GM23338 (cell line): ENCODE results near the gene SASH1. TPM values are rescaled to one million over a fixed set of nuclear protein-coding genes. Genes with fewer than 3 reads are reported as not detected.

Experiments
- ATAC-seq: fragments of 200-7000 bp; cut with Tn5 transposase; 3 replicates; pipeline ENCODE4 v1.9.1; 2020
- DNase-seq: peaks from one replicate; pipeline ENCODE4 v3.0.0-alpha.2; 2015; ENCODE audit warnings: low spot score
- H2AFZ ChIP-seq: fragments of 200-600 bp; sonication (generic); 2 replicates; pipeline ENCODE4 v1.8.0; 2016; ENCODE audit warnings: antibody characterized with exemption, mild to moderate bottlenecking, moderate library complexity
- H3F3A ChIP-seq: fragments of 200-600 bp; sonication (generic); replicated peaks from 2 replicates; pipeline ENCODE4 v1.8.0; 2017; ENCODE audit warnings: antibody characterized with exemption, mixed run types, low read depth
- H3K27ac ChIP-seq: fragments of 200-600 bp; sonication (generic); 2 replicates; pipeline ENCODE4 v1.6.1; 2016; ENCODE audit warnings: low read depth
- H3K27me3 ChIP-seq: fragments of 200-600 bp; sonication (generic); 2 replicates; pipeline ENCODE4 v1.8.0; 2016; ENCODE audit warnings: mild to moderate bottlenecking, mixed run types, moderate library complexity; ENCODE audit not compliant: insufficient read depth
- H3K36me3 ChIP-seq: fragments of 200-600 bp; sonication (generic); 2 replicates; pipeline ENCODE4 v1.8.0; 2016; ENCODE audit warnings: mild to moderate bottlenecking; ENCODE audit not compliant: insufficient read depth
- H3K4me1 ChIP-seq: fragments of 200-600 bp; sonication (generic); 2 replicates; pipeline ENCODE4 v1.8.0; 2016; ENCODE audit warnings: mild to moderate bottlenecking, moderate library complexity; ENCODE audit not compliant: insufficient read depth
- H3K4me2 ChIP-seq: fragments of 200-600 bp; sonication (generic); 2 replicates; pipeline ENCODE4 v1.7.1; 2017; ENCODE audit warnings: mixed run types
- H3K4me3 ChIP-seq: fragments of 200-600 bp; sonication (generic); 2 replicates; pipeline ENCODE4 v1.6.1; 2016; ENCODE audit warnings: mixed run types
- H3K79me2 ChIP-seq: fragments of 200-600 bp; sonication (generic); replicated peaks from 2 replicates; pipeline ENCODE4 v1.8.0; 2017; ENCODE audit warnings: mild to moderate bottlenecking; ENCODE audit not compliant: insufficient read depth
- H3K9me2 ChIP-seq: fragments of 200-600 bp; sonication (generic); 2 replicates; pipeline ENCODE4 v1.8.0; 2017; ENCODE audit not compliant: insufficient read depth
- H4K20me1 ChIP-seq: fragments of 200-600 bp; sonication (generic); replicated peaks from 2 replicates; pipeline ENCODE4 v1.8.0; 2017; ENCODE audit warnings: mild to moderate bottlenecking; ENCODE audit not compliant: insufficient read depth
- H3K27ac Mint-ChIP-seq: 2 replicates; pipeline ENCODE4 v1.8.0; 2020; ENCODE audit warnings: inconsistent platforms, mild to moderate bottlenecking, moderate library complexity, mixed read lengths
- H3K27me3 Mint-ChIP-seq: 3 replicates; pipeline ENCODE4 v1.8.0; 2022; ENCODE audit warnings: low read depth, mild to moderate bottlenecking, moderate library complexity, mixed read lengths, inconsistent platforms; ENCODE audit not compliant: insufficient read depth, poor library complexity
- H3K36me3 Mint-ChIP-seq: 3 replicates; pipeline ENCODE4 v1.8.0; 2021; ENCODE audit warnings: low read depth, mild to moderate bottlenecking, inconsistent platforms, moderate library complexity, mixed read lengths
- H3K4me1 Mint-ChIP-seq: 3 replicates; pipeline ENCODE4 v1.8.0; 2020; ENCODE audit warnings: mild to moderate bottlenecking, inconsistent platforms, mixed read lengths
- H3K4me3 Mint-ChIP-seq: 3 replicates; pipeline ENCODE4 v1.8.0; 2021; ENCODE audit warnings: moderate library complexity, mild to moderate bottlenecking, inconsistent platforms, mixed read lengths
- H3K9me3 Mint-ChIP-seq: 3 replicates; pipeline ENCODE4 v1.8.0; 2020; ENCODE audit warnings: moderate library complexity, mild to moderate bottlenecking, inconsistent platforms, mixed read lengths
- CREB1 ChIP-seq: fragments of 250-450 bp; sonication (Bioruptor Pico); IDR thresholded peaks from 2 replicates; pipeline ENCODE4 v1.5.0; 2020; ENCODE audit warnings: low read depth, mild to moderate bottlenecking, moderate library complexity
- CTCF ChIP-seq, 2 experiments: fragments of 200-600 bp in 1 of 2; sonication (generic) in 1 of 2; conservative IDR thresholded peaks; 2 replicates each; pipeline versions ENCODE4 v1.5.1 to v1.6.1; 2016 to 2017; ENCODE audit warnings: antibody characterized with exemption in 2 of 2, low read depth in 2 of 2, mild to moderate bottlenecking in 2 of 2, moderate library complexity in 1 of 2
- EZH2 ChIP-seq: fragments of 200-600 bp; sonication (generic); IDR thresholded peaks from one replicate; pipeline ENCODE4 v1.8.0; 2017; ENCODE audit warnings: antibody characterized with exemption, mild to moderate bottlenecking, low read depth; ENCODE audit not compliant: unreplicated experiment
- EZH2phosphoT487 ChIP-seq: fragments of 200-600 bp; sonication (generic); IDR thresholded peaks from one replicate; pipeline ENCODE4 v1.8.1; 2018; ENCODE audit warnings: antibody characterized with exemption; ENCODE audit not compliant: unreplicated experiment
- JUNB ChIP-seq: IDR thresholded peaks from one replicate; pipeline ENCODE4 v1.6.1; 2016; ENCODE audit warnings: antibody characterized with exemption; ENCODE audit not compliant: unreplicated experiment
- NANOG ChIP-seq: IDR thresholded peaks from 2 replicates; pipeline ENCODE4 v1.6.1; 2016; ENCODE audit warnings: antibody characterized with exemption, borderline replicate concordance
- POLR2AphosphoS5 ChIP-seq: IDR thresholded peaks from 2 replicates; pipeline ENCODE4 v1.6.1; 2016; ENCODE audit warnings: antibody characterized with exemption, low read depth
- REST ChIP-seq: IDR thresholded peaks from one replicate; pipeline ENCODE4 v1.6.1; 2018; ENCODE audit warnings: antibody characterized with exemption; ENCODE audit not compliant: unreplicated experiment
- ZNF114 ChIP-seq: fragments of 250-450 bp; sonication (Bioruptor Pico); IDR thresholded peaks from 2 replicates; pipeline ENCODE4 v1.5.0; 2020; ENCODE audit warnings: mild to moderate bottlenecking, moderate library complexity
- ZNF331 ChIP-seq: fragments of 250-450 bp; sonication (Bioruptor Pico); IDR thresholded peaks from 2 replicates; pipeline ENCODE4 v1.5.0; 2020; ENCODE audit warnings: low read depth, mild to moderate bottlenecking, moderate library complexity
- long read RNA-seq: library from polyadenylated mRNA; unstranded; transcript quantifications from one replicate; pipeline ENCODE4 v2.0.0, GENCODE V29; 2020; ENCODE audit not compliant: unreplicated experiment
- polyA plus RNA-seq: library from polyadenylated mRNA; unstranded; fragments of >200 nt; fragmentation: Nextera tagmentation; extraction: Ambion mirVana; gene quantifications from 2 replicates; pipeline ENCODE4 v1.2.1, GENCODE V29; 2016
- total RNA-seq: library from RNA; depleted of rRNA; stranded (reverse); fragments of >200 nt; shearing (Covaris generic); gene quantifications from 2 replicates; pipeline ENCODE4 v1.2.3, GENCODE V29; 2014; rRNA removed

Gene SASH1
- total RNA-seq, result 20.8 and 30.2 TPM in 2 replicates
- 7.4 and 8.2 TPM in 2 replicates for polyA plus RNA-seq
- long read RNA-seq, partial matches to known transcripts, result 1 of 1 reads
- long read RNA-seq, other reads (novel, unspliced or antisense), result 0 of 1 reads

GRCh38 chr6:148342350-148343046 lies at the start of gene SASH1:
SASH1 (plus strand) TSS chr6:148342838; CDS start chr6:148343068, 230 bp downstream.
- TF ChIP-seq REST (no peak), EZH2phosphoT487 (no peak), JUNB (no peak), POLR2AphosphoS5 (peak; percentile 40), EZH2 (no peak), NANOG (no peak), CTCF (conservative IDR thresholded peaks at IDR 0.05; ENCODE audit: low read depth in 2 of 2) (no peak), CREB1 (peak; percentile 37; the same call in 1 of the 2 replicates), ZNF114 (CRISPR knock-in tag) (no peak), ZNF331 (CRISPR knock-in tag) (no peak)
- H3K36me3 Mint-ChIP-seq, result no peaks in the 10 kb centered on the region
- H3K4me3 ChIP-seq, result peak within 1 kb of the TSS; percentile 84
- peaks cover 12% of the 10 kb centered on the region; the same call in 1 of the 2 replicates for H3F3A ChIP-seq
- peak within 1 kb of the TSS; percentile 100 for H3K27ac Mint-ChIP-seq
- peaks cover 10% of the 10 kb centered on the region for H3K27me3 Mint-ChIP-seq
- H3K79me2 ChIP-seq, result peaks cover 34% of the 10 kb centered on the region
- peaks cover 44% of the 10 kb centered on the region for H3K4me1 ChIP-seq
- H4K20me1 ChIP-seq, result no peaks in the 10 kb centered on the region
- ATAC-seq, result peak; percentile 84
- no peaks in the 10 kb centered on the region for H3K9me2 ChIP-seq
- H3K27me3 ChIP-seq, result peaks cover 11% of the 10 kb centered on the region; the same call in 1 of the 2 replicates
- peaks cover 49% of the 10 kb centered on the region for H3K4me1 Mint-ChIP-seq
- peak; percentile 97 for DNase-seq
- peak within 1 kb of the TSS; percentile 98 for H3K27ac ChIP-seq
- H3K36me3 ChIP-seq, result no peaks in the 10 kb centered on the region
- peak within 1 kb of the TSS; percentile 67; the same call in 1 of the 2 replicates for H2AFZ ChIP-seq
- peak within 1 kb of the TSS; percentile 90 for H3K4me3 Mint-ChIP-seq
- H3K4me2 ChIP-seq, result peak within 1 kb of the TSS; percentile 92
- H3K9me3 Mint-ChIP-seq, result no peaks in the 10 kb centered on the region
